Keratinocyte (primary cell): ENCODE measurements around the gene KIAA1217. TPM values are rescaled to one million over a fixed set of nuclear protein-coding genes. Genes with fewer than 3 reads are reported as not detected.

Experiments used
- DNase-seq: peaks from one replicate; pipeline ENCODE4 v3.0.0-alpha.2; 2011; ENCODE audit warnings: low read depth, missing footprints, low spot score
- FAIRE-seq: peaks from 2 replicates; lab custom pipeline; 2011; peaks lifted over from hg19 to GRCh38; lab: Jason Lieb, UNC
- H2AFZ ChIP-seq: 2 replicates; pipeline ENCODE4 v1.6.0; 2012; ENCODE audit warnings: low read length, control low read depth, inconsistent platforms; ENCODE audit not compliant: control insufficient read depth
- H3K27ac ChIP-seq: 2 replicates; pipeline ENCODE4 v1.5.1; 2011; ENCODE audit warnings: low read length; ENCODE audit not compliant: control insufficient read depth, insufficient read depth
- H3K27me3 ChIP-seq: 3 replicates; pipeline ENCODE4 v1.6.0; 2011; ENCODE audit warnings: low read length; ENCODE audit not compliant: control insufficient read depth, insufficient read depth; ENCODE audit errors: extremely low read depth
- H3K36me3 ChIP-seq, 2 experiments: 2 replicates in 1 of 2; 3 replicates in 1 of 2; pipeline ENCODE4 v1.5.1; 2011; ENCODE audit warnings: low read length in 2 of 2, mild to moderate bottlenecking in 1 of 2; ENCODE audit not compliant: control insufficient read depth in 2 of 2, insufficient read depth in 2 of 2; ENCODE audit errors: extremely low read depth in 1 of 2
- H3K4me1 ChIP-seq: 3 replicates; pipeline ENCODE4 v1.5.1; 2011; ENCODE audit warnings: low read length; ENCODE audit not compliant: control insufficient read depth, insufficient read depth; ENCODE audit errors: extremely low read depth
- H3K4me2 ChIP-seq: 3 replicates; pipeline ENCODE4 v1.6.0; 2011; ENCODE audit warnings: low read depth, low read length; ENCODE audit not compliant: control insufficient read depth, insufficient read depth; ENCODE audit errors: extremely low read depth
- H3K4me3 ChIP-seq, 3 experiments: fragments of 200-600 bp in 1 of 3; sonication (generic) in 1 of 3; 2 replicates in 2 of 3; 3 replicates in 1 of 3; pipeline ENCODE4 v1.5.1; 2011 to 2016; ENCODE audit warnings: low read length in 3 of 3, mild to moderate bottlenecking in 3 of 3, control low read depth in 2 of 3, inconsistent platforms in 1 of 3, low read depth in 1 of 3, mixed read lengths in 1 of 3, mixed run types in 1 of 3, moderate library complexity in 1 of 3; ENCODE audit not compliant: control insufficient read depth in 2 of 3, insufficient read depth in 2 of 3; ENCODE audit errors: extremely low read depth in 1 of 3
- H3K79me2 ChIP-seq: 2 replicates; pipeline ENCODE4 v1.6.0; 2012; ENCODE audit warnings: low read length; ENCODE audit not compliant: control insufficient read depth, insufficient read depth
- H3K9ac ChIP-seq: 3 replicates; pipeline ENCODE4 v1.6.0; 2011; ENCODE audit warnings: low read length; ENCODE audit not compliant: control insufficient read depth, insufficient read depth; ENCODE audit errors: extremely low read depth
- H3K9me1 ChIP-seq: 3 replicates; pipeline ENCODE4 v1.6.0; 2011; ENCODE audit warnings: low read length; ENCODE audit not compliant: control insufficient read depth, insufficient read depth; ENCODE audit errors: extremely low read depth
- H3K9me3 ChIP-seq: 2 replicates; pipeline ENCODE4 v1.5.1; 2012; ENCODE audit warnings: low read depth, low read length; ENCODE audit not compliant: control insufficient read depth
- H4K20me1 ChIP-seq: 3 replicates; pipeline ENCODE4 v1.6.0; 2011; ENCODE audit warnings: low read length; ENCODE audit not compliant: control insufficient read depth, insufficient read depth; ENCODE audit errors: extremely low read depth
- EZH2 ChIP-seq: IDR thresholded peaks from one replicate; pipeline ENCODE4 v1.6.1; 2012; ENCODE audit warnings: inconsistent platforms, mild to moderate bottlenecking, low read length, moderate library complexity
- dilution Hi-C: fragments of 300-500 bp; cut with MboI; formaldehyde crosslinking; loops from one replicate; pipeline ENCODE4 v1.7.0; 2020; ENCODE audit warnings: low sequenced_read_pairs; ENCODE audit not compliant: extremely low pct_ligation_motif_present
- polyA plus RNA-seq, 5 experiments: library from polyadenylated mRNA; depleted of rRNA in 3 of 5; stranded (reverse) in 3 of 5; stranded (forward) in 1 of 5; unstranded in 1 of 5; fragments of >200 nt; gene quantifications; 1 replicate in 1 of 5; 2 replicates in 3 of 5; 3 replicates in 1 of 5; pipeline versions ENCODE4 v1.2.1 to v1.2.3, GENCODE V29; 2011 to 2012; ENCODE audit warnings: missing spikeins in 2 of 5, low read depth in 1 of 5, low replicate concordance in 1 of 5
- TF ChIP-seq, protein P1 (sequence below), 3 experiments: IDR thresholded peaks in 1 of 3; conservative IDR thresholded peaks in 1 of 3; optimal IDR thresholded peaks in 1 of 3; 2 replicates in 2 of 3; 3 replicates in 1 of 3; pipeline versions ENCODE3 to v1.5.1; 2011; ENCODE audit warnings: low read length in 3 of 3, mild to moderate bottlenecking in 3 of 3, moderate library complexity in 2 of 3, control low read depth in 1 of 3, inconsistent platforms in 1 of 3; ENCODE audit not compliant: insufficient read depth in 2 of 3; ENCODE audit errors: extremely low read depth in 1 of 3

The KIAA1217 gene
- polyA plus RNA-seq, 1 donor (not counting 4 experiments of a cell fraction or from before 2014, with no cell fraction given), result 10.4 TPM

DNA sequence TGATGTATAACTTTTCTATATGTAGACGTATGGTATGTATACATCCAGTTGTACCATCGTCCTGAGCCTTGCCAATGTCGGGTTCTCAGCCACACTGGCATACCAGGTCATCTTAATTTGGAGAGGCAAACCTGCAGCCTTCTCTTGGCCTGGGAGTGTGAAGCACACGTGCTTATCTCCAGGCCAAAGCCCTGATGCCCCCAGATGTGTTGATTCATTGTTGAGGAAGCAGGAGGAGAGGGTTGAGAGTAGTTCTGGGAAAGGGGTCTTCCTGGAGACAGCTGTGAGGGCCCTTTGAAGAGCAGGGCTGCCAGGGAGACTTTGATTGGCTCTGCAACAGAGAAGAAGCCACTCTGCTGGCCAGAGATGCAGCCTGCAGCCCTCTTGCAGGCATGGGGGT is 359.1 kb downstream of the KIAA1217 start:
- Histone ChIP-seq H3K9me1 (no peaks in the 10 kb centered on the region), H3K4me2 (no peak overlapping the region), H3K4me1 (no peaks in the 10 kb centered on the region), H3K79me2 (no peaks in the 10 kb centered on the region), H4K20me1 (no peaks in the 10 kb centered on the region), H3K27me3 (no peaks in the 10 kb centered on the region), H3K4me3 (no peak overlapping the region), H2AFZ (no peak overlapping the region), H3K9me3 (no peaks in the 10 kb centered on the region), H3K27ac (no peak overlapping the region), H3K9ac (no peak overlapping the region), H3K36me3 (no peaks in the 10 kb centered on the region)
- FAIRE-seq (no peak), DNase-seq (no peak)
- dilution Hi-C loops, result no loop called here
- TF ChIP-seq, protein P1, sequence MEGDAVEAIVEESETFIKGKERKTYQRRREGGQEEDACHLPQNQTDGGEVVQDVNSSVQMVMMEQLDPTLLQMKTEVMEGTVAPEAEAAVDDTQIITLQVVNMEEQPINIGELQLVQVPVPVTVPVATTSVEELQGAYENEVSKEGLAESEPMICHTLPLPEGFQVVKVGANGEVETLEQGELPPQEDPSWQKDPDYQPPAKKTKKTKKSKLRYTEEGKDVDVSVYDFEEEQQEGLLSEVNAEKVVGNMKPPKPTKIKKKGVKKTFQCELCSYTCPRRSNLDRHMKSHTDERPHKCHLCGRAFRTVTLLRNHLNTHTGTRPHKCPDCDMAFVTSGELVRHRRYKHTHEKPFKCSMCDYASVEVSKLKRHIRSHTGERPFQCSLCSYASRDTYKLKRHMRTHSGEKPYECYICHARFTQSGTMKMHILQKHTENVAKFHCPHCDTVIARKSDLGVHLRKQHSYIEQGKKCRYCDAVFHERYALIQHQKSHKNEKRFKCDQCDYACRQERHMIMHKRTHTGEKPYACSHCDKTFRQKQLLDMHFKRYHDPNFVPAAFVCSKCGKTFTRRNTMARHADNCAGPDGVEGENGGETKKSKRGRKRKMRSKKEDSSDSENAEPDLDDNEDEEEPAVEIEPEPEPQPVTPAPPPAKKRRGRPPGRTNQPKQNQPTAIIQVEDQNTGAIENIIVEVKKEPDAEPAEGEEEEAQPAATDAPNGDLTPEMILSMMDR (optimal IDR thresholded peaks at IDR 0.05 in 1 of 3, IDR thresholded peaks at IDR 0.05 in 1 of 3, conservative IDR thresholded peaks at IDR 0.05 in 1 of 3; ENCODE audit: extremely low read depth in 1 of 3, insufficient read depth in 2 of 3, low read length in 3 of 3), result no peak
- TF ChIP-seq EZH2, result no peak

DNA sequence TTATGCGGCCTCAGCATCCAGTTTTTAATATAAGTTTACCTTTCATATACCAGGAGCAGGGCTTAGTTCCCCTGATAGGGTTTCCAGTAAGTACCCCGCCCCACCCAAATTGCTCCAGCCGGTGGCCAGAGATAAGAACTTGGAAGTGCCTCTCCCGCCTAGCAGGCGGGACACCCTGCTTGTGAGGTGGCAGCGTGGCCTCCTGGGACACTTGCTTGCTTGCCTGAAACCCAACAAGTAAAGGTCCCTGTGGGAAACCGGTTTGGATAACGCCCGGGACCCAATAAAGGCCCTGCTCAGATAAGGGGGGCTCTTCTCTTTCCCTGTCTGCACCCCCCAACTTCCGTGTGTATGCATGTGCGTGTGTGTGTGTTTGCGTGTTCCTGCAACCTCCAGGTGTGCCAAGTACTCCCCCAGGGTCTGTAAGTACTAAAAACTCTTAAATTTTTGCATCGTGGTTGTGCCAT is 360.4 kb downstream of the KIAA1217 start:
- no peak overlapping the region for H3K27ac ChIP-seq
- FAIRE-seq, result no peak
- no peaks in the 10 kb centered on the region for H3K36me3 ChIP-seq
- H3K4me1 ChIP-seq, result no peaks in the 10 kb centered on the region
- H3K4me2 ChIP-seq, result no peak overlapping the region
- H3K4me3 ChIP-seq, result no peak overlapping the region
- H3K9me3 ChIP-seq, result no peaks in the 10 kb centered on the region
- no peaks in the 10 kb centered on the region for H4K20me1 ChIP-seq
- H3K79me2 ChIP-seq, result no peaks in the 10 kb centered on the region
- DNase-seq, result no peak
- no peak overlapping the region for H3K9ac ChIP-seq
- TF ChIP-seq, protein P1 (optimal IDR thresholded peaks at IDR 0.05 in 1 of 3, IDR thresholded peaks at IDR 0.05 in 1 of 3, conservative IDR thresholded peaks at IDR 0.05 in 1 of 3; ENCODE audit: extremely low read depth in 1 of 3, insufficient read depth in 2 of 3, low read length in 3 of 3), result no peak
- no peak for TF ChIP-seq EZH2
- H3K9me1 ChIP-seq, result no peaks in the 10 kb centered on the region
- dilution Hi-C loops, result no loop called here
- H3K27me3 ChIP-seq, result no peaks in the 10 kb centered on the region
- no peak overlapping the region for H2AFZ ChIP-seq
